G401 (cell line): ENCODE data around the gene GTF2H4. TPM values are rescaled to one million over a fixed set of nuclear protein-coding genes. Genes with fewer than 3 reads are reported as not detected.
A peak's percentile ranks its signal among the peaks of the same experiment; 100 is the strongest.
"Not testable (repeated sequence)": the region's sequence is repeated elsewhere in the genome, so short reads cannot be mapped to it uniquely, and the experiment has no call there.

Experiments used
- DNase-seq: peaks from one replicate; pipeline ENCODE4 v3.0.0-alpha.2; 2015; ENCODE audit warnings: low spot score
- in situ Hi-C: cut with HindIII; loops from 2 replicates; pipeline ENCODE4 v1.10.0; 2016; ENCODE audit warnings: low sequenced_read_pairs, mixed read lengths
- total RNA-seq: library from RNA; depleted of rRNA; stranded (reverse); fragments of >200 nt; shearing (Covaris generic); gene quantifications from 2 replicates; pipeline ENCODE4 v1.2.3, GENCODE V29; 2014

Gene GTF2H4
- total RNA-seq, 1 experiment from 2014 or later, result 46.2 TPM

GRCh38 chr6:30914076-30914853 is 6.3 kb downstream of the GTF2H4 start, which contains the start of gene VARS2:
TSS of gene VARS2 (plus strand) at chr6:30914238. CDS start at chr6:30914837, 599 bp downstream.
- peak; percentile 87 for DNase-seq
- in situ Hi-C loops, result no loop called here

GRCh38 chr6:30914854-30915590 is 7.0 kb downstream of the GTF2H4 start:
- peak; percentile 28 for DNase-seq
- in situ Hi-C loops, result no loop called here

- in situ Hi-C loops, result no loop called here
- peak; percentile 78 for DNase-seq
Measured at GRCh38 chr6:30915591-30915946, 7.6 kb downstream of the GTF2H4 start.

GRCh38 chr6:30917041-30917440 is 9.0 kb downstream of the GTF2H4 start:
- in situ Hi-C loops, result no loop called here
- DNase-seq, result no peak

- in situ Hi-C loops, result no loop called here
- no peak for DNase-seq
Measured at GRCh38 chr6:30917487-30917886, 9.5 kb downstream of the GTF2H4 start.

- no peak for DNase-seq
- in situ Hi-C loops, result no loop called here
Measured at GRCh38 chr6:30918670-30919069, 10.7 kb downstream of the GTF2H4 start.

GRCh38 chr6:30922447-30922852 is 14.4 kb downstream of the GTF2H4 start:
- in situ Hi-C loops, result no loop called here
- no peak for DNase-seq

- in situ Hi-C loops, DNase-seq: not testable (repeated sequence)
Measured at GRCh38 chr6:30924040-30924627, 16.1 kb downstream of the GTF2H4 start.

GRCh38 chr6:30926644-30927043 is 18.6 kb downstream of the GTF2H4 start:
- in situ Hi-C loops, result no loop called here
- DNase-seq, result peak; percentile 84

GRCh38 chr6:30927080-30927479 is 19.1 kb downstream of the GTF2H4 start:
- in situ Hi-C loops, DNase-seq: not testable (repeated sequence)

- no peak for DNase-seq
- in situ Hi-C loops, result no loop called here
Measured at GRCh38 chr6:30928677-30929076, 20.7 kb downstream of the GTF2H4 start.

GRCh38 chr6:30930506-30930905 is 22.5 kb downstream of the GTF2H4 start:
- no peak for DNase-seq
- in situ Hi-C loops, result no loop called here

- in situ Hi-C loops, result no loop called here
- no peak for DNase-seq
Measured at GRCh38 chr6:30931272-30931671, 23.3 kb downstream of the GTF2H4 start.

- DNase-seq, result no peak
- in situ Hi-C loops, result no loop called here
Measured at GRCh38 chr6:30931969-30932645, 24.1 kb downstream of the GTF2H4 start, which contains the start of gene SFTA2. TSS of gene SFTA2 (minus strand) at chr6:30932170. CDS start at chr6:30932096, 74 bp downstream.

- in situ Hi-C loops, result no loop called here
- no peak for DNase-seq
Measured at GRCh38 chr6:30932665-30933365, 24.8 kb downstream of the GTF2H4 start.

GRCh38 chr6:30935018-30935417 is 27.0 kb downstream of the GTF2H4 start:
- DNase-seq, result no peak
- in situ Hi-C loops, result no loop called here

GRCh38 chr6:30937265-30937664 is 29.3 kb downstream of the GTF2H4 start:
- in situ Hi-C loops, result no loop called here
- no peak for DNase-seq

- DNase-seq, result no peak
- in situ Hi-C loops, result no loop called here
Measured at GRCh38 chr6:30938730-30939129, 30.7 kb downstream of the GTF2H4 start.

GRCh38 chr6:30939473-30939872 is 31.5 kb downstream of the GTF2H4 start:
- no peak for DNase-seq
- in situ Hi-C loops, result no loop called here
